GM19455 (cell line): ENCODE results near the gene MAP1LC3B2.

ENCODE experiments used
- ATAC-seq: cut with Tn5 transposase; IDR thresholded peaks from one replicate; pipeline ENCODE4 v1.9.1; 2021; ENCODE audit not compliant: unreplicated experiment

Gene MAP1LC3B2

GRCh38 chr12:116559162-116559935 is at the start of gene MAP1LC3B2:
Gene MAP1LC3B2 (plus strand): TSS chr12:116559381. CDS start chr12:116575943, 16,562 bp downstream.
- ATAC-seq: peak; percentile 78

- ATAC-seq: no peak
Observed at GRCh38 chr12:116513944-116514343, 45.2 kb upstream of the MAP1LC3B2 start.

GRCh38 chr12:116515684-116516083 is 43.5 kb upstream of the MAP1LC3B2 start:
- no peak for ATAC-seq

GRCh38 chr12:116516657-116517056 is 42.5 kb upstream of the MAP1LC3B2 start:
- ATAC-seq: no peak

GRCh38 chr12:116517431-116518045 is 41.6 kb upstream of the MAP1LC3B2 start:
- ATAC-seq: no peak

GRCh38 chr12:116520225-116520760 is 38.9 kb upstream of the MAP1LC3B2 start:
- no peak for ATAC-seq

GRCh38 chr12:116520801-116521471 is 38.2 kb upstream of the MAP1LC3B2 start:
- ATAC-seq: no peak

- no peak for ATAC-seq
Observed at GRCh38 chr12:116524311-116524710, 34.9 kb upstream of the MAP1LC3B2 start.

- ATAC-seq: no peak
Observed at GRCh38 chr12:116524964-116525379, 34.2 kb upstream of the MAP1LC3B2 start.

GRCh38 chr12:116525418-116526001 is 33.7 kb upstream of the MAP1LC3B2 start:
- ATAC-seq: no peak

- ATAC-seq: no peak
Observed at GRCh38 chr12:116528065-116528464, 31.1 kb upstream of the MAP1LC3B2 start.

- ATAC-seq: no peak
Observed at GRCh38 chr12:116528498-116528897, 30.7 kb upstream of the MAP1LC3B2 start.

GRCh38 chr12:116529048-116529447 is 30.1 kb upstream of the MAP1LC3B2 start:
- no peak for ATAC-seq

GRCh38 chr12:116529686-116530085 is 29.5 kb upstream of the MAP1LC3B2 start:
- no peak for ATAC-seq

GRCh38 chr12:116532428-116532827 is 26.8 kb upstream of the MAP1LC3B2 start:
- no peak for ATAC-seq

- ATAC-seq: peak; percentile 19
Observed at GRCh38 chr12:116532986-116533342, 26.2 kb upstream of the MAP1LC3B2 start.

- ATAC-seq: peak; percentile 54
Observed at GRCh38 chr12:116533343-116534251, 25.6 kb upstream of the MAP1LC3B2 start.

- ATAC-seq: no peak
Observed at GRCh38 chr12:116534311-116535121, 24.7 kb upstream of the MAP1LC3B2 start.

GRCh38 chr12:116535241-116535640 is 23.9 kb upstream of the MAP1LC3B2 start:
- no peak for ATAC-seq
